GM18909 (cell line): Measurements from ENCODE around the gene COL4A1.

Experiments
- ATAC-seq: cut with Tn5 transposase; IDR thresholded peaks from one replicate; pipeline ENCODE4 v1.9.1; 2021; ENCODE audit warnings: mild to moderate bottlenecking; ENCODE audit not compliant: unreplicated experiment, poor library complexity

The COL4A1 gene

GRCh38 chr13:110342474-110342873 is 35.5 kb upstream of the COL4A1 start:
- no peak for ATAC-seq

DNA sequence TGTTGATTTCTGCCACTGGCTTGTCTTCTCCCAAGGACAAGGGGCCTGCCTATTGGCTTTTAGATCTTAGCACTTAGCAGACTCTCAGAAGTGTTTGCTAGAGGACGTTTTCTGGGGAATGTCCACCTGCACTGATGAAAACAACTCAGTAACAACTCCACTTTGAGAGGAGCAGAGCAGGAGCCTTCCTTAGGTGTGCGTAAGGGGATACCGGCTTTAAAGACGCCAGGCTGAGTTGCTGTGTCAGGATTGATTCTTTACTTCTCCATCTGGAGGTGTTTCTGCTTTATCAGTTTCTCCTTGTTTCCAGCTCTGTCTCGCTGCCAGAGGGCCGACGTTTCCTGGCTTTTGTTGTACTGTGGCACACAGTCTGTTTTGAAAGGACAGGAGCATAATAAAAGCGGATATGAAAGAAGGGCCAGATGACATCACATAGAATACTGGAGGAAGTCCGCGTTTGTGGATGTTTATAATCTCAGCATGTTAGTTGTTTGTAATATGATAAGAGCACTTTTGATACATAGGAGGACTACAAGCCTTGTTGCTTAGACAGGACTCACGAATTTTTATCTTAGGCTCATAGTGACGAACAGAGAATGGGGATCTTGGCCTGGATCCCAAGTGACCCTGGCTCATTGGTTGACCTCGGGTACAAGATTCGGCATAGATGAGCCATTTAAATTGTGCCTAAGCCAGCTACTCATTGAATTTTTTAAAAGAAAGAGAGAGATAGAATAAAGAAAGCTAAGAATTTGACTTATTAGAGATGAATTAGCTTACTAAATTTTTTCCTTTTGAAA is 34.7 kb upstream of the COL4A1 start:
- peak; percentile 34 for ATAC-seq

GRCh38 chr13:110340812-110341444 is 34.0 kb upstream of the COL4A1 start:
- peak; percentile 61 for ATAC-seq

- ATAC-seq: no peak
Observed at GRCh38 chr13:110339975-110340550, 33.1 kb upstream of the COL4A1 start.

GRCh38 chr13:110339263-110339662 is 32.3 kb upstream of the COL4A1 start:
- no peak for ATAC-seq

GRCh38 chr13:110338441-110339101 is 31.6 kb upstream of the COL4A1 start:
- ATAC-seq: no peak

GRCh38 chr13:110337247-110337646 is 30.3 kb upstream of the COL4A1 start:
- ATAC-seq: no peak

- ATAC-seq: no peak
Observed at GRCh38 chr13:110336681-110337080, 29.7 kb upstream of the COL4A1 start.

DNA sequence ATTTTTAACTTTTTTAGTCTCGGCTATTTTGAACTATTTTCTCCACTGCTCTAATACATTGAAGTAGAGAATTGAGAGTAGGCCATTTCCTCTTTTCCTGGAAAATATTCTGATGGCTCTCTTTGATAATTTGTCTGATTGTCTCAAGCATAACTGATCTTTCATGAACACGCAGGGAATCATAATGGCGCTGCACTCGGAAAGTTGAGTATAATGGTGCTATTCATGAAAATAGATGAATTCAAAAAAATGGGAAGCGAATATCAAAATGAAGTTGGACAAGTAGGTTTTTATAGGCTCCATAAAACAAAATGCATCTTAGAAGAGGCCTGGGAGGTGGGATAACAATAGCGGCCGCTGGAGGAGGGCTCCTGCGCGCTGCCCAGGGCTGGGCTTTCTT is 29.2 kb upstream of the COL4A1 start:
- ATAC-seq: no peak

DNA sequence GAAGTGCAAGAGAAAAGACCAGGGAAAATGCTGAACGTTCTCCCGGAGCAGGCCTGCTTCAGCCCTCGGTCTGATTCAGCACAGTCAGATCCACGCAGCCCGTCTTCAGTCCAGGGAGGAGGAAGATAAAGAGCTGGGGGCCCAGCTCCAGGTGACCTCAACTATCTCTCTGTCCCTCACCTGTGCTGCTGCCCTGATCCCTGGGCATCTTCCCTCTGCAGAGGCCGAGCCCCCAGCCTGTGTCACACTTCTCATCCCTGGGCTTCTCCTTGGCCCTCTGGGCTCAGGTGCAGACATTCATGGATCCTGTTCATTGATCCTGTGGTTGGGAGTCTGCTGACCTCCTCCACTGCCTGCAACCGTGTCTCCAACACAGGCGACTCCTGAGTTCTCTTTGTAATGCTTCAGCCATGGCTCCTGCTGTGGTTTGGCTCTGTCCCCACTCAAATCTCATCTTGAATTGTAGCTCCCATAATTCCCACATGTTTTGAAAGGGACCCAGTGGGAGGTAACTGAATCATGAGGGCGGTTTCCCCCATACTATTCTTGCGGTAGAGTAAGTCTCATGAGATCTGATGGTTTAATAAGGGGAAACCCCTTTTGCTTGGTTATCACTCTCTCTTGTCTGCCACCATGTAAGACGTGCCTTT is 28.0 kb upstream of the COL4A1 start:
- ATAC-seq: no peak

DNA sequence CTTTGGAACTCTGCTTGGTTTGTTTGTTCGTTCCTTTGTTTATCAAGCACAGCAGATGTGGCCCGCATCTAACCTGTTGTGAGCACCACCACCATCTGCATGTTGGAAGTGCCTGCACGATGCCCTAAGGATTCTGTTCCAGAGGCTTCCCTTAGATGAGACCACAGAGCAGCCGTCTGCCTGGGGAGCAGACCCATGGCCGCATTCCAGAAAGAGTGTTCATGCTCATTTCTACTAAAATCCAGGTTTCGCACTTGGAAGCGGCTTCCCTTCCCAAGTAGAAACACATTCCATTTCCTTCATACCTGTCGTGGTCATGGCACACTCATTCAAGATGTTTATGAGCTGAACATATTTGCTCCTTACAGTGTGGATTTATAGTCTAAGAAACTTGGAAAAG is 27.3 kb upstream of the COL4A1 start:
- no peak for ATAC-seq

DNA sequence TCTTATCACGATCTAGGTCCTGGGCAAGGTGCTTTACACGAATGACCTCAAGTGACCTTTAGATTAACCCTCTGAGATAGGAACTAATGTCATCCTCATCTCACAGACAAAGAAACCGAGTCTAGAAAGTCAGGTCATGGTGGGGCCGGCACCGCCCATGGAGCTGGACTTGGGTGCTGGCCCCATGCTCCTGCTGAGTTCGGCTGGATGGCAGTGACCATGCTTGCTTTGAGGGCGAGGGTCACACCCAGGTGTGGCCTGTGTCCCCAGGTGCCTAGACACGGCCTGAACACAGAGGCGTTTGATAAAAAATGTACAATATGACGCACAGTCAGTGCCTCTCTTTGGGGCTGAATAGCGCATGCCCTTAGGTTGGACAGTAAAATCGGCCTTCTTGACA is 26.9 kb upstream of the COL4A1 start:
- no peak for ATAC-seq

- ATAC-seq: no peak
Observed at GRCh38 chr13:110332750-110333149, 25.8 kb upstream of the COL4A1 start.

DNA sequence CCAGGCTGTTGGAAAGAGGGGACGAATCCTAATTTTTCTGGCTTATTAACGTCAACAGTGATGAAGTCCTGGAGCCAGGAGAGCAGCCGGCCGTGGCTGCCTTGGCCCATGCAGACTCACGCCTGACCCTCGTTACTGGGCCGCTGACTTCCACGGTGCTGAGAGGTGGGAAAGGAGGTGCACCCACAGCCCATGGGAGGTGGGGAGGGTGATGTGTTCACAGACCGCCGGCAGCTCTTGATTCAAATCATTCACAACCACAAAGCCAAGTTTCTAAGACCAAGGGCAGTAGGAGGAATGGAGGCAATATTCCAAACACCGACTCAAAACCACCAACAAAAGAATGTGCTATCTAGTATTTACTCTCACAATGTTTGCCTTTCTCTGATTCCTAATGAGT is 24.4 kb upstream of the COL4A1 start:
- ATAC-seq: no peak

GRCh38 chr13:110330491-110331011 is 23.6 kb upstream of the COL4A1 start:
- ATAC-seq: no peak

- ATAC-seq: no peak
Observed at GRCh38 chr13:110329798-110330461, 23.0 kb upstream of the COL4A1 start.

DNA sequence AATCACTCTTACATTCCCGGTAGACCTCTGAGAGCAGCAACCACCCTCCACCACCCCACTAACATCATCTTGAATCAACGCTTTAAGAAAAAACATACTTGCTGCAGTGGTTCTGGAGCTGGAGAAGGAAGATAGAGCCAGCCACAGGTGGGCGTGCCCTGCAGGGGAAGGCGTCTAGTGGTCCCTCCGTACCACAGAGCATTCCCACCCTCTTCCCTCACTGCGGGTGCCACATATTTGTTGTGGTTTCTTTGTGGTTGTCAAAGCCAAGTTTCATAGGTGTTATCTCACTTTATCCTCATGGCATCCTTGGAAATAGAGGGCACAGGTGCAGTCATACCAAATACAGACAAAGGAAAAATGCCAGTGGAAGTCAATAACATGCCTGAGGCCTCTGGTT is 22.3 kb upstream of the COL4A1 start:
- ATAC-seq: no peak

GRCh38 chr13:110328573-110328972 is 21.6 kb upstream of the COL4A1 start:
- ATAC-seq: no peak

DNA sequence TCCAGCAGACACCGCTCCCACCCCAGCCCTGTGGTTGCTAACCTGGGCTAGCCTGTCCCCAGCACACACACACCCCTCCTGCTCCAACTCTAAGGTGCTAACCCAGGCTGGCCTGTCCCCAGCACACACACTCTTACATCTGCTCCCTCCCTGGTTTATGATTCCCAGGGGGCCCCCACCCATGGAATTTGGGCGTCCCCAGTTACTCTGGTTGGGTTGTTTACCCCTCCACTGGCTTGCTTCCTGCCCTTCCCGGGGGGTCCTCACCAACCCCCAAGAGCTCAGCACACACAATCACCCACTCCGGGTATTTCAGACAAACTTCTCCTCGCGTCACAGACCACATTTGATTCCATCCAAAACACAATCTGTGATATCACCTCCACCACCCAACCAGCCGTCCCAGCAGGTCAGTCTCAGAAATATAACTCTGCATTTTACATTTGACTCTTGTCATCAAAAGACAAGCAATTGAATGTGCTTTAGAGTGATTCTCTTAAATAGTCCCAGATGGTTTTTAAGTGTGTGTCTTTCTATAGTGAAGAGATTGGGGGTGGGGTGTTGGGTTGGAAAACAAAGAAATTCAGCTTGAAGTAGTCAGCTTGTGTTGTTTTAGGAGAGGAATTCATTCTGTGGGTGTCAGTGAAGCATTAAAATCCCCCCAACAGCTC is 20.2 kb upstream of the COL4A1 start:
- no peak for ATAC-seq
